Body of pancreas (tissue), 4 donors: ENCODE measurements around the gene EHMT1. TPM values are rescaled to one million over a fixed set of nuclear protein-coding genes. Genes with fewer than 3 reads are reported as not detected.
"Not testable (repeated sequence)": the region's sequence is repeated elsewhere in the genome, so short reads cannot be mapped to it uniquely, and the experiment has no call there.

Experiments used
- ATAC-seq: fragments of 150-250 bp; one replicate; pipeline ENCODE4 v1.9.1; 2016
- DNase-seq, 4 donors: peaks; one replicate each; pipeline ENCODE4 v3.0.0-alpha.2; 2019
- H3K27ac ChIP-seq, 4 donors: fragments of 200-600 bp; sonication (generic); 1 replicate in 3 of 4; 2 replicates in 1 of 4; pipeline versions ENCODE4 v1.5.1 to v1.6.1; 2016 to 2019; ENCODE audit warnings: mild to moderate bottlenecking in 1 of 4, mixed read lengths in 1 of 4, moderate library complexity in 1 of 4
- H3K27me3 ChIP-seq, 2 donors: fragments of 200-600 bp; sonication (generic); one replicate each; pipeline ENCODE4 v1.6.0; 2016; ENCODE audit warnings: mild to moderate bottlenecking in 1 of 2
- H3K36me3 ChIP-seq, 2 donors: fragments of 200-600 bp; sonication (generic); replicated peaks in 1 of 2; 2 replicates each; pipeline ENCODE4 v1.5.1; 2016; ENCODE audit warnings: low read depth in 2 of 2; ENCODE audit not compliant: insufficient read depth in 1 of 2
- H3K4me1 ChIP-seq: fragments of 200-600 bp; sonication (generic); one replicate; pipeline ENCODE4 v1.6.0; 2016
- H3K4me3 ChIP-seq, 2 donors: fragments of 200-600 bp; sonication (generic); 1 replicate in 1 of 2; 2 replicates in 1 of 2; pipeline ENCODE4 v1.5.1; 2016 to 2019
- H3K9me3 ChIP-seq, 3 donors: fragments of 200-600 bp; sonication (generic); 1 replicate in 2 of 3; 2 replicates in 1 of 3; pipeline ENCODE4 v1.5.1; 2016
- POLR2A ChIP-seq, 3 donors: fragments of 450-650 bp; IDR thresholded peaks; one replicate each; pipeline ENCODE4 v1.6.1; 2016; ENCODE audit warnings: antibody characterized with exemption in 3 of 3, mild to moderate bottlenecking in 2 of 3
- WGBS, 2 donors: methylation state at CpG; one replicate each; pipeline ENCODE4 v1.1.5; 2017; 5-methylcytosine and 5-hydroxymethylcytosine counted together
- intact Hi-C: fragments of 100-400 bp; cut with DNase I; formaldehyde crosslinking; loops from one replicate; pipeline ENCODE4 v1.15.1; 2023
- total RNA-seq, 2 donors: library from RNA; depleted of rRNA; stranded (reverse); fragments of >200 nt; gene quantifications; one replicate each; pipeline ENCODE4 v1.1.0, GENCODE V29; 2016
- TF ChIP-seq, protein P1 (sequence below), 7 experiments: fragments of 450-650 bp in 4 of 7; fragments of 200-600 bp in 3 of 7; sonication (generic) in 3 of 7; IDR thresholded peaks; one replicate each; pipeline ENCODE4 v1.5.1; 2016 to 2019; ENCODE audit warnings: antibody characterized with exemption in 7 of 7

EHMT1 gene
- total RNA-seq, 2 donors from 2014 or later, result 41.0 to 65.9 TPM

DNA sequence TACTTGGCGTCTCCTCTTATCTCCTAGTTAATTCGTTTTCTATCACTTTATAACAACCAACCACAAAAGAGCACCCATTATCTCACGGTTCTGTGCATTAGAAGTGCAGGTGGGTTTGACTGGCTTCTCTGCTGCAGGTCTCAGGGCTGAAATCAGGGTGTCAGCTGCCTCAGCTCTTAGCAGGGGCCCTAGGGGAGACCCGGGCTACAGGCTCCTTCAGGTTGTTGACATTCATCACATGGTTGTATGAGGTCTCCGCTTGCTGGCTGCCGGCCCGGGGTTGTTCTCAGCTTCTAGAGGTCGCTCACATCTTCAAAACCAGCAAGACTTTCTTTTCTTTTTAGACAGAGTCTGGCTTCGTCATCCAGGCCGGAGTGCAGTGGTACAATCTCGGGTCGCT, 25.6 kb upstream of the EHMT1 start:
- Histone ChIP-seq H3K4me1 (peaks cover 47% of the 10 kb centered on the region), H3K9me3 (no peaks in the 10 kb centered on the region), H3K36me3 (no peaks in the 10 kb centered on the region), H3K27me3 (no peaks in the 10 kb centered on the region), H3K4me3 (no peak overlapping the region), H3K27ac (peak overlapping the region; percentile 47 to 75 (median 68))
- no peak for ATAC-seq
- TF ChIP-seq POLR2A (IDR thresholded peaks at IDR 0.05), result no peak
- TF ChIP-seq, protein P1, sequence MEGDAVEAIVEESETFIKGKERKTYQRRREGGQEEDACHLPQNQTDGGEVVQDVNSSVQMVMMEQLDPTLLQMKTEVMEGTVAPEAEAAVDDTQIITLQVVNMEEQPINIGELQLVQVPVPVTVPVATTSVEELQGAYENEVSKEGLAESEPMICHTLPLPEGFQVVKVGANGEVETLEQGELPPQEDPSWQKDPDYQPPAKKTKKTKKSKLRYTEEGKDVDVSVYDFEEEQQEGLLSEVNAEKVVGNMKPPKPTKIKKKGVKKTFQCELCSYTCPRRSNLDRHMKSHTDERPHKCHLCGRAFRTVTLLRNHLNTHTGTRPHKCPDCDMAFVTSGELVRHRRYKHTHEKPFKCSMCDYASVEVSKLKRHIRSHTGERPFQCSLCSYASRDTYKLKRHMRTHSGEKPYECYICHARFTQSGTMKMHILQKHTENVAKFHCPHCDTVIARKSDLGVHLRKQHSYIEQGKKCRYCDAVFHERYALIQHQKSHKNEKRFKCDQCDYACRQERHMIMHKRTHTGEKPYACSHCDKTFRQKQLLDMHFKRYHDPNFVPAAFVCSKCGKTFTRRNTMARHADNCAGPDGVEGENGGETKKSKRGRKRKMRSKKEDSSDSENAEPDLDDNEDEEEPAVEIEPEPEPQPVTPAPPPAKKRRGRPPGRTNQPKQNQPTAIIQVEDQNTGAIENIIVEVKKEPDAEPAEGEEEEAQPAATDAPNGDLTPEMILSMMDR (IDR thresholded peaks at IDR 0.05), result no peak
- WGBS, 2 donors, result 22 to 27% methylated on average over 11 to 12 of the region's 12 CpGs
- intact Hi-C loops, result no loop called here
- DNase-seq, result peak; percentile 64 to 88 (median 78)

DNA sequence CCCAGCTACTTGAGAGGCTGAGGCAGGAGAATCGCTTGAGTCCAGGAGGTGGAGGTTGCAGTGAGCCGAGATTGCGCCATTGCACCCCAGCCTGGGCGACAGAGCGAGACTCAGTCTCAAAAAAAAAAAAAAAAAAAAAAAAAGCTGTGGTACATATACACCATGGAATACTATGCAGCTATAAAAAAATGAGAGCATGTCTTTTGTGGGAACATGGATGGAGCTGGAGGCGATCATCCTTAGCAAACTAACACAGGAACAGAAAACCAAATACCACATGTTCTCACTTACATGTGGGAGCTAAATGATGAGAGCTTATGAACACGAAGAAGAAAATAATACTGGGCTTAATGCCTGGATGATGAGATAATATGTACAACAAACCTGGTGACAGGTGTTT, 22.2 kb upstream of the EHMT1 start:
- intact Hi-C loops, H3K27ac ChIP-seq, DNase-seq, H3K9me3 ChIP-seq, ATAC-seq, H3K4me3 ChIP-seq, H3K27me3 ChIP-seq, H3K36me3 ChIP-seq: not testable (repeated sequence)
- WGBS, 2 donors, result 75 to 92% methylated on average over 3 to 6 of the region's 7 CpGs
- peaks cover 22% of the 10 kb centered on the region for H3K4me1 ChIP-seq

DNA sequence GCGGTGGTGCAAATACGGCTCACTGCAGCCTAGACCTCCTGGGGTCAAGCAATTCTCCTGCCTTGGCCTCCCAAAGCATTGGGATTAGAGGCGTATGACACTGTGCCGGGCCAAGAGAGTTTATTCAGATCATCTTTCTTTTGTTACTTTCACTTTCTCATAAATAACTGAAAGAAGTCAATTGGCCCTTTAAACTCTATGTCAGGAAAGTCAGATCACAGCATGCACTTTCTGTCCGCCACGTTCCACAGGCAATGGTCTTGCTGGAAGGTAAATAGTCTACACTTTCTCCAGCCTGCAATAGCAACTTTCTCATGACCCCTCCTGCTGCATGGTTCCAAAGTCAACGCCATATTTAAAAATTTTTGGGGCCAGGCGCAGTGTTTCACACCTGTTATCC, 19.9 kb upstream of the EHMT1 start:
- WGBS, 2 donors, result 77 to 83% methylated on average over 6 to 8 of the region's 8 CpGs
- Histone ChIP-seq H3K27ac (no peak overlapping the region), H3K9me3 (no peaks in the 10 kb centered on the region), H3K27me3 (no peaks in the 10 kb centered on the region), H3K4me3 (no peak overlapping the region), H3K4me1 (peaks cover 2% of the 10 kb centered on the region), H3K36me3 (no peaks in the 10 kb centered on the region)
- ATAC-seq (no peak), DNase-seq (no peak)
- TF ChIP-seq, protein P1 (IDR thresholded peaks at IDR 0.05), result no peak
- no peak for TF ChIP-seq POLR2A (IDR thresholded peaks at IDR 0.05)
- intact Hi-C loops, result no loop called here

- Histone ChIP-seq H3K27me3 (no peaks in the 10 kb centered on the region), H3K4me3 (no peak overlapping the region), H3K9me3 (no peaks in the 10 kb centered on the region), H3K4me1 (peaks cover 16% of the 10 kb centered on the region), H3K36me3 (no peaks in the 10 kb centered on the region), H3K27ac (no peak overlapping the region)
- no peak for DNase-seq
- intact Hi-C loops, result no loop called here
- ATAC-seq, result no peak
- TF ChIP-seq, protein P1 (IDR thresholded peaks at IDR 0.05), result no peak
- no peak for TF ChIP-seq POLR2A (IDR thresholded peaks at IDR 0.05)
- 12 to 16% methylated on average over 3 of the region's 3 CpGs for WGBS, 2 donors
Measured at GRCh38 chr9:137602661-137603060, 16.1 kb upstream of the EHMT1 start.

- no peaks in the 10 kb centered on the region for H3K27me3 ChIP-seq
- no peak for ATAC-seq
- H3K36me3 ChIP-seq, result no peaks in the 10 kb centered on the region
- WGBS, 2 donors, result 86 to 90% methylated on average over 9 to 13 of the region's 13 CpGs
- H3K9me3 ChIP-seq, result no peaks in the 10 kb centered on the region
- intact Hi-C loops, result no loop called here
- peaks cover 28% of the 10 kb centered on the region for H3K4me1 ChIP-seq
- no peak for TF ChIP-seq POLR2A (IDR thresholded peaks at IDR 0.05)
- TF ChIP-seq, protein P1 (IDR thresholded peaks at IDR 0.05), result no peak
- DNase-seq, result no peak
- no peak overlapping the region for H3K27ac ChIP-seq
- H3K4me3 ChIP-seq, result no peak overlapping the region
Measured at GRCh38 chr9:137603879-137604278, 14.9 kb upstream of the EHMT1 start.
